Activated CD4-positive, alpha-beta T cell treated with anti-CD3 and anti-CD28 coated beads, Interleukin-2, amount 50 U/mL, for 1 hour (primary cell): ENCODE results near the gene TBC1D1.

Experiments
- DNase-seq: peaks from one replicate; pipeline ENCODE4 v3.0.0-alpha.2; 2020

The TBC1D1 gene

DNA sequence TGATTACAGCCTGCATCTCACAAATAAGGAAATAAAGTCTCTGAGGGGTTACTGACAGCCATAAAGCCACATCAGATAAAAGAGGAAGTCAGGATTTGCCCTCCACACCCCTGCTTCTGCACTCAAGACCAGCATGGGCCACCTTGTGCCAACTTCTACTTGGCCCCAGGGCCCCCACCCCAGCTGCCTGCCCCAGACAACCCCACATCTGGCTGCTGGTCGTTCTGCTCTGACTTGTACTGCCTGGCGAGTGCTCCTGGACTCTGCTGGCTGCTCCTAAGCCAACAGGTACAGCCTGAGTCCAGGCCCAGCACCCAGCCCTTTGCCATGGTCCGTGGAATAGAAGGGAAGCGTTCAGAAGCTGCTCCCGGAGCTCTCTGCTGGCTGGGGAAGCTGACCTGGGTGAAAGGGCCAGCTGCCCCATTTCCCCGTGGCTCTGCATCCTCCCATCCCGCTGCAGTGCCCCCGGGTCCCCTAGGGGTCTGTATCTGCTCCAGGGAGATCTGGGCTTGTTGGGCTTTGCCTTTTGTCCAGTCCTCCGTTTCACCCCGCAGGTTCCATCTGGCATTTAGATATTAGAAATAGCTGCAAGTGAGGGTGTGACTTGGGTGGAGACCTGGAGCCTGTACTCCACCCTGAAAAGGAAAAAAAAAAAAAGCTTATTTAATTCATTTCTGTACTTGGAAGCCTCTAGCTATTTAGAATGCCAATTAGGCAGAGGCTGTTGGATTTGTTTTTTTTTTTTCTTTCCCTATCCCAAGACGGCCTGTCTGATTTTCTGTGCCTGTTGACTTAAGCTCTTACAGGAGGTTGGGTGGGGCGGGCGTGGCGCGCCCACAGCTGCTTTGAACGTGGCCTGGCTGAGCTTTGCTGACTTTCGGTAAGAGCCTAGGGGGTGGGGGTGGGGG, 264.1 kb downstream of the TBC1D1 start:
- peak; percentile 29 for DNase-seq

DNA sequence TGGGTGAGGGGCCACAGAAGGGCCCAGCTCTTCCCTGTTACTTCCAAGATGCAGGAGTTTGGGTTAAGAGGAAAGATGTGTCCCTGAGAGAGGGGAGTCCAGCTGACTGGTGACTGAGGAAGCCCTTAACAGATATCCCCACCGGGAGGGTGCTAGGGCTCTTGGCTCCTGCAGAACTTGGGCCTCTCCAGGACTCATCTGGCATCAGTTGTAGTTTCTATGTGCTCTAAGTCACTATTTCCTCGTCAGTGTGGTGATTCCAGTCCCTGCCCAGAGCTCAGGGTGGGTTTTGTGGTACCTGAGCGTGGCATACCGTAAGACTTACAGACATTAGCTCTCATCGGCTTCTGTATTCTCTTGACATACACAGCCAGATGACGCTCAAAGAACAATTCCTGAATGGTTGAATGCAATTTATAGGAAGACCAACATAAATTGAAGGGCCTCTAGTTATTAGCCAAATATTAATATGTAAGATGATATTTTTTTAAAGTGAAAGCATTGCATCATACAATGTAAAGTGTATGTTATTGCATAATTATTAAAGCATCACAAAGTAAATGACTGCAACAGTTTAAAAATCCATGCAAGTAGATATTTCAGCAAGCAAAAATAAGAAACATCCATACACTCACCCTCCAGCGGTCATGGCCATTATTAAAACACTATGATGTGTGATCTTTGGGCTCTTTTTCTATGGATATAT, 264.9 kb downstream of the TBC1D1 start:
- no peak for DNase-seq

DNA sequence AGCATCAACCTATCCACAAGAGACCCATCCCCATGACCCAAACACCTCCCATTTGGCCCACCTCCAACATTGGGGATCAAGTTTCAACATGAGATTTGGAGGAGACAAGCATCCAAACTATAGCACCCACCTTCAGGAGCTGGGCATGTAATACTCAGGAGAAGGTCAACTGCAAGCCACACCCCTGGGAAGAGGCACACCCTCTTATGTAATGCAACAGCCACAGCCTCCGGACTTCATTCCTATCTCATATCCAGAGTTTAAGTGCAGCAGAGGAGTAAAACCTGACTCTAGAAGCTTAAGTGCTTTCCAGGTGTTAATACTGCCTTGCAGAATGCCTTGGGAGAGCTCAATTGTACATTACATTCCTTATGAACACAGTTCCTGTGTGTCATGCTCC, 266.7 kb downstream of the TBC1D1 start:
- DNase-seq: no peak

DNA sequence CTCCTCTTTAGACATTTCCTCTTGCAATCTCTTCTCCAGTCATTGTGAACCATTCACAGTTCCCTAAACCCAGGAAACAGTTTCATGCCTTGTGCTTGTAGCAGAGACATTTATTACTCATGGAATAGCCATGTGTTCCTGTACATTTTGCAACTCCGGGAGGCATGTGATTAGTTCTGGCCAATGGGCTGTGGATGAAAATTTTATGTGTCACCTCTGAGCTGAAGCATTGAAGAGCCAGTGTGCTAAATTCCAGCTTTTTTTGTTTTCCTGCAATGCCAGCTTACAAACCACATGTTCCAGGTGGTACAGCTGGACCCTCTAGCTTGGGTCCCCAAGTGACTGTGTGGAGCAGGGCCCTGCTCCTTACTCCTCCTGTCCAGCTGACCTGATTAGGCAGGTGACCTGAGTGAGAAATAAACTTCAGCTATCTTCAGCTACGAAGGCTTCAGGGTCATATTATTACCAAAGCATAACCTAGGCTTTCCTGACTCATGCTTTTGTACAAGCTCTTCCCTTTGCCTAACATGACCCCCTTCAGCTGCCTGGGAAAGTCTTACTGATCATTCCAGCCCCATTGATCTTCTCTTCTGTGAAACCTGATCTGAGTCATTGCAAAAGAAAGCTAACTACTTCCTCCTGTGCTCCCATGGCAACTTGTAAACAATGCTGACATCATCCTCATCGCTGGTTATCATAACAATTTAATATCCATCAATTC, 269.8 kb downstream of the TBC1D1 start:
- DNase-seq: peak; percentile 40

DNA sequence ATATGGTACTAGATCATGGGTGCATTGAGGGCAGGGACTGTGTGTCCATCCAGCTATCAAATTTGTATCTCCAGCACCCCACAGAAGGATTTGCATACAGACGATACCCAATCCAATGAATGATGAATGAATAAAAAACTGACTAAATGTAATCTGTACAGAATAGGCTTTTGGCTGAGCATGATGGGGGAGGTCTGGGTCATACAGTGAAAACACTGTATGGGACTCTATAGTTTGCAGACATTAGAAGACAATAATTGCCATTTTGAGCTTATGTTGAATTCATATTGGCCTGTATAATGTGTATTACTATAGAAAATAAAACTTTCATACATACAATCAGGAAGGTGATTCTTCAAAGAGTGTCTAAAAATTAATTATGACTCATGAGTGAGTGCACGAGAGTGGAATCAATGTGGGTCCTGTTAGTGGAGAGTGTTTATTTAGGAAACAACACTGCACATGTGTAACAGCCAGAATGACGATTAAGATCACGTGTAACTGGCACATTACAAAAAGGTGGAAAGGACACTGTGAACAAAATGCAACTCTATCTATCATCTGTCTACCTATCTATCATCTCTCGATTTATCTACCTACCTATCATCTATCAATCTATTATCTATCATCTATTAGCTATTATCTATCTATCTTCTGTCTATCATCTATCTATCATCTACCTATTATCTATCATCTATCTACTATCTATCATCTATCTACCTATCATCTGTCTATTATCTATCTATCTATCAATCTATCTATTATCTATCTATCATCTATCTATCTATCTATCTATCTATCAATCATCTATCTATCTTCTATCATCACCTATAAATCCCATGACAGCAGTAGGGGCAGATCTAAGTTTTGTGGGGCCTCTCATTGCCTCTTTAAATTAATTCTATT, 270.6 kb downstream of the TBC1D1 start:
- DNase-seq: no peak

DNA sequence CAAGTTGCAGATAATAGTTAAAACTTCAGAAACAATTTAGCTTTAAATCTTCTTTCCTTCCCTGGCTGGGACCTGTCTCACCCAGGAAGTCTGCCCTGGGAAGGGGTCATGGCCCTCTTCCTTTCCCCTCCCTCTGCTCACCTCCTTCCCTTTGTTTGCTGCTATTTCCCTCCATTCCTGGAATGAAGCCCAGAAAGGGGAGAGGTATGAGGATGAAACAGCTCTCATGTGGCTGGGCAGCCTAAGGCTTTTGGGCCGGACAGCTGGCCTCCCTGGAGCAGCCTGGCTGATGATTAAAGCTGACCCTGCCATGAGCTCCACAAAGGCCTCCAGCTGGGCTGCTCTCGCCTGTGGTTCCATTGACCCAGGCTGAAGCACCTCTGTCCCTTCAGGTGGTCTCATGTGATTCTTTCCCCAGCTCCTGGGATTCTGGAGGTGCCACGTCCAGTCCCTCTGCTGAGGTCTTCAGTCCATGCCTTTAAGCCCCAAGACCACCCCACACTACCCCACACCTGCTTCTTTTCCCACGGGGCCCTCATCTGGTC, 271.4 kb downstream of the TBC1D1 start:
- no peak for DNase-seq

DNA sequence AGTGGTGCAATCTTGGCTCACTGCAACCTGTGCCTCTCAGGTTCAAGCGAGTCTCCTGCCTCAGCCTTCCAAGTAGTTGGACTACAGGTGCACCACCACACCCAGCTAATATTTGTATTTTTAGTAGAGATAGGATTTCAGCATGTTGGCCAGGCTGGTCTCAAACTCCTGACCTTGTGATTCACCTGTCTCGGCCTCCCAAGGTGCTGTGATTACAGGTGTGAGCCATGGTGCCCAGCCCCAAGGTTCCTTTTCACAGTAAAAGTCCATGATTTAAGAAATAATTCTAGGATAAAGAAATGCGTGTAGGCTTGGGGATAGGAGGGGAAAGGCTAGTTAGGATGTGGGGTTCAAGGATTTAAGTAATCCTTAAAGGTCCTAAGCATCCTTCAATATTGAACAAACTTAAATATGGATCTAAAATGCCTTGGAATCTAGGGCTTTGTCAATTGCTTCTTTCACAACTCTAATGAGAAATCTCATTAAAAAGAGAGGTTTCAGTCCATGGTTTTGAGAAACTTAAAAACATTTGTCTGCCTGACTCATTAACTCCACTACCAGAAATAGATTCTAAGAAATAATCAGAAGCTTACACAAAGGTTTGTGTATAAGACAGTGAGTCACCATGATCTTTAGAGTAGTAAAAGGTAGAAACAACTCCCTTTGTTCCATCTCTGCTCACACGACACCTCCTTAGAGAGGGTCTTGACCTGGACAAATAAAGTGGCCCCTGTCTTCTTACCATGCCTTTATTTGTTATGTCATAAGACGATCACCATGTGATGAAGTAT, 272.5 kb downstream of the TBC1D1 start:
- no peak for DNase-seq

DNA sequence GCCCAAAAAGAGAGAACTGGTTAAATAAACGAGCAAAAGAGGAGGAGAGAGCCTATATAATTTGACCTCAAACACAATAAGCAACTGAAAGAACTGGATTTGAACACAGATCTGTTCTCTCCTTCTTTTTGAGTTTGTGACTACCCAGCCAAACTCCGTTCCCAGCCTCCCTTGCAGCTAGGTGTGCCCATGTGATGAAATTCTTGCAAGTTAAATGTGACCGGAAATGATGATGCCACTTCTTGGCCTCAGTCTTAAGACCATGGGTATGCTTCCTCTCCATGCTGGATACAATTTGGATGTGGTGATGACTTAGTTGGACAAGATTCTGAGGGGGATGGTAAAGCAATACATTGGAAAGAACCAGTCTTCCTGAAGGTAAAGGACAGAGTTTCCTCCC, 273.5 kb downstream of the TBC1D1 start:
- DNase-seq: no peak

DNA sequence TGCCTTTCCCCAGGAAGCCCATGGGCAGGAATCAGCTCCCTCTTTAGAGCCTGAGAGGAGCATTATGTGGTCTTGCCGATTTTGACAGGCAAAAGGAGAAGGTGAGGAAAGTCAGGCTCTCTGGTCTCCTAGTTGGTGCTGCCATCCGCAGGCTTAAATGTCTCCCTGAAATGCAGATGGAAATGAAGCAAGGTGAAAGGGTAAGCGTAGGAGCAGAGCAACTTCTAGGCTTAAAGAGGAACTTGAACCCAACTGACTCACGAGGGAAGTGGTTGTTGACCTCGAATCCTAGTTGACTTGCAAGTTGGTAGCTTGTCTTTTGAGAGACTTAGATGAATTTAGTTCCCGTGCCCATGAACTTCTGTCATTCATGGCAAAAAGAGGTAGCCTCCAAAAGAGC, 275.2 kb downstream of the TBC1D1 start:
- DNase-seq: no peak

DNA sequence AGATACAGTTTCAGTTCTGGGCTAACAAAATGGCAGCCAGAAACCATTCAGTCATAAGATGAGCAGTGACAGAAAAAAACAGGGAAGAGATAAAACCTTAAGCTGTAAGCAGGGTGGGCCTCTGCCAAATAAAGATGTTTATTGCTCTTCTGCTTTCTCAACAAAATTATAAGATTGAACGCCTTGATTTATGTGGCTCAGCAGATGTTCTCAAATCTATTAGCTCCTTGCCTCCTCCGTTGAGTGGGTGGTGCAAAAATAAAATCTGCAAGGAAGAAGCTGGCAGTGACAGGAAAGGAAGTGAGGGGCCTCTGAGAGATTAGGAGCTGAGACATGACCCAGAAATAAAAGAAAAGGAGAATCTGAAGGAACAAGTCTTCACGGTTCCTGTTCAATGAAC, 275.9 kb downstream of the TBC1D1 start:
- no peak for DNase-seq

DNA sequence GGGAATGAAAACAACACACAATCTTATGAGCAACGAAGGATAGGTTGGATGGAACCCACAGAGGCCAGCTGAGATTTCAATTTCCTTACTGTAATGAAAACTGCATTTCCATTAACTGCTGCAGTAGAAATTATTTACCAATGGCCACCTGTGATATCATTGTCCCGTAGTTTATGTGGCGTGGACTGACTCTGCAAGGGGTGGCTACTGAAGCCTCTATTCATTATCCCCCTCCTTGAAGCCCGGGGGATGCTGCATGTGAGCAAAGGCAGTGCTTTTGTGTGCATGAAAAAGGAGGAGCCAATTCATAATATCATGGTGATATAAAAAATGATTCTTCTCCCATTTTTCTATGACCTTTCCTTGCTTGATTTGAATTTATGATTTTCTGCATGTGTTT, 277.1 kb downstream of the TBC1D1 start:
- DNase-seq: no peak

DNA sequence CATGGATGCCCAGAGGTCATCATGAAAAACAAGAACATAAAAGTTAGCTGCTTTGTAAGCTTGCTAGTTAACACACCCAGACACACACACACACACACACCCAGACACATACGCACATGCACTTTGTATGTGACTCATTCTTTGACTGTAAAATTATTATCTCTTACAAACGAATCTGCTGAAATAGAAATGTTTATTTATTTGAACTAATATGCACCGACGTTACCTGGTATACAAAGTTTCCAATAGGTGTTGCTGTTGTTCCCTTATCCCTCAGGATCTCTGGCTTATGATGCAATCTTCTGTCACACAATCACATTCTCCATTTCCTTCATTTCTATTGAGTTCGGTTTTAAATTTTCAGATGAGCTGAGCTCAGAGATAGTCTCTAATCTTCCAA, 278.6 kb downstream of the TBC1D1 start:
- DNase-seq: no peak

DNA sequence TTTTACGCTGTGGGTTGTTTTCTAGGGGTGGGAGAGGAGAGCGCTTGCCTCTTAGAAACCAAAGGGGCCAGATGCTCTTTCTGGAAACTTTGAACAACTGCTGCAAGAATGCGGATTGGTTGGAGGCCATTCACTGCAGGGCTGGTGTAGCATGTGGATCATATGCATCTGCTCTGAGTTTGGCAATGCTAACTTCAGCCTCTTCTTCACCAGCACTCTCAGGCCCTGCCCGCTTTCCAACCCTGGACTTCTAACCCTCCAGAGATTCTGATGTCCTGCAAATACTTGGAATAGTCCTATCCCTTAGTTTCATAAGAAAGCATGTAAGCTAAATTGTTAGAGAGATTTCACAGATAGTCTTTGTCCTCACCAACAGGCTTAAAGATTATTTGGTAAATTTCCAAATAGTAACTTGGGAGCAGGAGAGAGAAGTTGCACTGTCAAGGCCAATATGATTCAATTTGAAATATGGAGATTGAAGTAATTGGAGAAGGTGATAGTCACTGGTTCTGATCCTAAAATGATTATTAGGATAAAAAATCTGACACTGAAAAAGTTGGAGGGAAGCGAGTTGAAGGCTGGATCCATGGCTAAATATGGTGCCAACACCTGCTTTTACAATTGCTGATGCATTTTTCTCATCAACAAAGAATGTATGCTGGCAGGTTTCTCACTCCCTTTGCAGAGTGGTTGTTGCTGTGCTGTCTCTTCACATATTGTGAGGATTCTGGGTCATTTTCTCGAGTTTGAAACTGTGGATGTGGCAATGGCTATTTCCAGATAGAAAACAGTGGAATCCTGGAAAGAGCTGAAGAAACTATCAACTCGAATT, 279.7 kb downstream of the TBC1D1 start:
- no peak for DNase-seq

DNA sequence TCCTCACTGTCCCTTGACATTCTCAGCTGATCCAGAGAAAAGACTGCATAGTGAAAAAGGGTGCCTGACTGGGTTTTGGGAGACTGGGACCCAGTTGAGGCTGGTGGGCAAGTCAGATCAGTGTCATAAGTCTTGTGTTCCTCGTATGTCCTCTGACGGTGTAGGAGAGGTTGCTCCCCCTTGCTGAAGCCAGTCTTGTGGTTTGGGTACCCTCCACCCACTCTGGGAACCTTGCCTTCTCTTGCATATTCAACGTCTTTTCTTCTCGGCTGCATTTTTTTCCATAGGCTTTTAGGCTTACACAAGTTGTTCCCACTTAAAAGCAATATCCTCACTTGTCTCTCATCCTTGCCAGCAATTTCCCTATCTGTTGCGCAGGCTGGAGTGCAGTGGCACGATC, 281.2 kb downstream of the TBC1D1 start:
- no peak for DNase-seq

DNA sequence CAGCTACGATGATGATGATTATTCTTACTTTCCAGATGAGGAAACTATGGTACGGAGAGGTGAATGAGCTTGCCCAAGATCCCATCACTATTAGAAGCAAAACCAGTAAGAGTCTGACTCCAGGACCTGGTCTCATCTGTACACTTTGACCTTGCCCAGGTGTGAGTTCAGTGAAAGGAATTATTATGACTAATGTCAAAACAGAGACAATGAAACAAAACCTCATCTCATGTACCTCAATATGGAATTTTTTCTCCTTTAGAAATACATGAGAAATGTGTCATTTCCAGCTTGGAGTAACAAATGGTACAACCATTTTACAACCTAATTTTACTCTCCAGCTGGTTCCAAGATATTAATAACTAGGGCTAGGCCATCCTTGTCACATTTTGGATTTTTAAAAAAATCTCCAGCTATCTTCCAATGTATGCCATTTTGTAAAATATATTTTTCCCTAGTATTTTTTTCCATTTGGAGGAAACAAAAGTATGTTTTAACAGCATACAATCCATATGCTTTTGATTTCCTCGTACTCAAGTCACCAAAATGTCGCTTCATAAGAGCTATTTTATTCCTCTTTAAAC, 283.1 kb downstream of the TBC1D1 start:
- no peak for DNase-seq

DNA sequence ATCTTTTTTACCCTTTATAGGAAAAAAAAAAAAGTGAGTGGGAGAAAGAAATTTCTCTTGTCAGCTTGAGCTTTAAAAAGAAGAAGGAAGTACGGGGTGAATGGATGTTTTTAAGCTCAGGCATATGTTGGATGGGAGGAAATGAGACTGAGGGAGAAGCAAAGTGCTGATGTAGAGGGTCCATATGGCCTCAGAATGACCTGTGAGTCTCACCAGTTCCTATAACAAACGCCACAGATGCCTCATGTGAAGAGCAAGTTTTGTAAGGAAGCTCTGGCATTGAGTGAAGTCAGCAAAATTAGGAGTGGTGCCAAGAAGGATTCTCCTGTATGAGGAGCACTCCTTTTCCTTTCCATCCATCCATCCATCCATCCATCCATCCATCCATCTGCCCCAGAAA, 283.9 kb downstream of the TBC1D1 start:
- no peak for DNase-seq

DNA sequence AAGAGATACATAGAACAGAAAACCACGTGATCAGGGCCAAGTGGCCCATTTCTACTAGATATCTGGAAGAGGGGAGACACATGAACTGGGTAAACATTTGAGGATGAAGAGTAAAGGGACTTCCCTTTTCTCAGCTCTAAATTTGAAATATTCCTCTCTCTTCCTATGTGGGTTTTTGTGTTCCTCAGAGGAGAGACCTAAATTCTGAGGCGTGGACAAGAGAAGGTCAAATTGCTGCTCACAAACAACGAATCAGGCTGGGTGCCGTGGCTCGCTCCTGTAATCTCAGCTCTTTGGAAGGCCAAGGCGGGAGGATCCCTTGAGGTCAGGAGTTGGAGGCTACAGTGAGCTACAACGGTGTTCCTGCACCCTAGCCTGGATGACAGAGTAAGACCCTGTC, 285.3 kb downstream of the TBC1D1 start:
- DNase-seq: no peak

DNA sequence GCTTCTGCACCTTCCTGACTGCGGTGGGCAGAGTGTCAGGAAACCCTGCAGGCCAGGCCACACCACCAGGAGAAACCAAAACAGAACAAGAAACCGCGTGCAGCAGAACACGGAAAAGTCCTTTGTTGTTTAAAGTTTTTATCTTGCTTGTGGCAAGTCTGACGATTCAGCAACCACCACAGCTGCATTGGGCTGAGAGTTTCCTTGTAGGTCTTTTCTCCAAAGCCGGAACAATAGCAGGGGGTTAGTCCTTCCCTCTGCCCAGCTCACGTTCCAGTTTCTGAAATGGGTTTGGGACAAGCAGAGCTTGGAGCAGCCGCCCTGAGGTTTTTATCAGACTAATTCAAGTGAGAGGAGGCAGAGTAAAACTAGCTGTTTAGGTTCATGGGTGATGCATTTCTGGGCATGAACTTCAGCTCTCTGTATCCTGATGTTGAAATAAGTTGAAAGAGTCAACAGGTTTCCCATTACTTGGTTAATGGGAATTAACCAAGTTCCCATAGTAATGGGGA, 286.2 kb downstream of the TBC1D1 start:
- peak; percentile 48 for DNase-seq

DNA sequence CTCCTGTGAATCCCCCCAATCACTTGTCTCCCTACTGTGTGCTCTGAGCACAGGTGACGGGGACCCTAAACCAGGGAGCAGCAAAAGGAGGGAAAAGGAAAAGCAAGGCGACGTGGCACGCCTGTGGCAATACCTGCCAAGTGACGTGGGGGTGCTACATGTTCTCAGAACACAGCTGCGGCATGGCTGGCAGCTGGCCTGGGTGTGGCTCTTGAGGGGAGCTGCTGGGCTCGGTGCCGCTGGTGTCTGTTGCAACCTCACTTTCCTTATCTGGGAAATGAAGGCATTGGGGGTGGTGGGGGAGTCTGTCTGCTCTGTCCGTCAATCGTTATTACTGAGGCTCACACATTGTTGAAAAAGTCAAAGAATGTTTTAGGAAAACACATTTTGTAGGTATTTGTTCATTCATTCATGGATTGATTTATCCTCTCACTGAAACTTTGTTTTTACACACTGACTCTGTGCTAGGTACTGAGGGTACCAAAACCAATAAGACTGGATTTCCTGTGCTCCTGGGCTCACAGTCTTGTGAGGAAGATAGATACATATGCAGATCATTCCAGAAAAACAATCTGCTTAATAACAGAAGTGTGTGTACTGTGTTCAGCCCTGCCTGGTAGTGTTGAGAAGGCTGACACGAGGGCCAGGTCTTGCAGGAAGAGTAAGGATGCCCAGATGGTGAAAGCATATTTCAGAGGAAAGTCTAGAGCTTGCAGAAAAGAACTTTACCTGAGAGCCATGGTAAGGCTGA, 286.9 kb downstream of the TBC1D1 start:
- DNase-seq: peak; percentile 53
